Ammon's horn (tissue), 1 donor: ENCODE measurements around the gene ZNF217.
"Not testable (repeated sequence)": the region's sequence is repeated elsewhere in the genome, so short reads cannot be mapped to it uniquely, and the experiment has no call there.

Experiments
- DNase-seq: peaks from one replicate; pipeline ENCODE4 v3.0.0-alpha.2; 2016; ENCODE audit warnings: low spot score

The ZNF217 gene

DNA sequence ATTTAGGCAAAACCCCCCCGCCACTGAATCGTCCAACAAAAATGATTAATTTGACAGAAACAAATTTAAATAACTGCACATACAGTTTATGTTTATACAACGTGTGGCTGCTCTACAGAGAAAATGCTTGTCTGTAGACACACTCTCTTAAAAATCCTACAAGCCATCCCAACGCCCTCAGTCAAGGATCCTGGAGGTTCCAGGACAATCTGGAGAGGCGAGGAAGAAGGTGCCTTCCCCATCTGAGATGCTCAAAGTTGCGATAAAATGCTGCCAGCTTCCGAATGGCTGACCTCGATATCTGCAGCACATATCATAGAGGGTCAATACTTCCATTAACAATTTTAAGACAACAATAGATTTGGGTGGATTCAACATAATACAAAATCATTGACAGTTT is 25.3 kb downstream of the ZNF217 start:
- DNase-seq: no peak

DNA sequence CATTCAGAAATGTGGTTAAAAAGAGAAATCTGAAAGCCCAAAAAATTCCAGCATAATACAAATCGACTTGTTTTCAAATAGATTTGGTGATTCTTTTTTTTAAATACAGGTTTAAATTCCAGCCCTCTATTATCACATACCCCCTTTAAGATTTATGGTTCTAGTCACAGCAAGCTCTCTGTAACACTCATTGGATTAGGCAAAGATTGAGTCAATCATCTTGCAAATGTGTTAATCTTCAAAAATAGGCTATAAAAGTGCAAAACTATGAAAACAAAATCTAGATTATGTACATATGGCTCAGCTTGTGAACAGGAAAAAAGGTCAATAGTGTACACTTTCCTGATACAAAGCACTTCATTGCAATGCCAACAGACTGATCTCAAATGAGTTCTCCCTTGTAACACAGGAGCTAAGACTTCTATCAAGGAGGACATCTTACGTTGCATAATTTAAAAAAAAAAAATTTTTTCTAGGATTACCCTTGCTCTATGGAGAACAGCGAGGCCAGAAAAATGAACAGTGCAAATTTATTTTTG is 26.2 kb downstream of the ZNF217 start:
- DNase-seq: no peak

DNA sequence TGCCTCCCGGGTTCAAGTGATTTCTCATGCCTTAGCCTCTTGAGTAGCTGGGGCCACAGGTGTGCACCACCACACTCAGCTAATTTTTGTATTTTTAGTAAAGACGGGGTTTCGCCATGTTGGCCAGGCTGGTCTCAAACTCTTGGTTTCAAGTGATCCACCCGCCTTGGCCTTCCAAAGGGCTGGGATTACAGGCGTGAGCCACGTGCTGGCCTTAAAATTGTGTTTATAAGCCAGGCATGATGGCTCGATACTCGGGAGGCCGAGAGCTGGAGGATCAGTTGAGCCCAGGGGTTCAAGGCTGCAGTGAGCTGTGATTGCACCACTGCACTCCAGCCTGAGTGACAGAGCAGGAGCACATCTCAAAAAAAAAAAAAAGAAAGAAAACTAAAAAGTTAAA is 27.0 kb downstream of the ZNF217 start:
- DNase-seq: not testable (repeated sequence)

DNA sequence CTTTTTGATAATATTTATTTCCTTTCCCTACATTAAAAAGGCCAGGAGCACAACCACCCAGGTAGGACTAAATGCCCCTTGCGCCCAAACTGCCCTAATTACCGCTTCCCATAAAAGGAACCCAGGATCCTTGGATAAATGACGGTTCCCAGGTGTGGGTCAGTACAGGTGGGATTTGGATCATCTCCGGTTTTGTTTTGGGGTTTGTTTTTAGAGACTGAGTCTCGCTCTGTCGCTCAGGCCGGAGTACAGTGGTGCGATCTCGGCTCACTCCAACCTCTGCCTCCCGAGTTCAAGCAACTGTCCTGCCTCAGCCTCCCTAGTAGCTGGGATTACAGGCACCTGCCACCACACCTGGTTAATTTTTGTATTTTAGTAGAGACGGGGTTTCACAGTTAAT is 28.4 kb downstream of the ZNF217 start:
- DNase-seq: no peak

DNA sequence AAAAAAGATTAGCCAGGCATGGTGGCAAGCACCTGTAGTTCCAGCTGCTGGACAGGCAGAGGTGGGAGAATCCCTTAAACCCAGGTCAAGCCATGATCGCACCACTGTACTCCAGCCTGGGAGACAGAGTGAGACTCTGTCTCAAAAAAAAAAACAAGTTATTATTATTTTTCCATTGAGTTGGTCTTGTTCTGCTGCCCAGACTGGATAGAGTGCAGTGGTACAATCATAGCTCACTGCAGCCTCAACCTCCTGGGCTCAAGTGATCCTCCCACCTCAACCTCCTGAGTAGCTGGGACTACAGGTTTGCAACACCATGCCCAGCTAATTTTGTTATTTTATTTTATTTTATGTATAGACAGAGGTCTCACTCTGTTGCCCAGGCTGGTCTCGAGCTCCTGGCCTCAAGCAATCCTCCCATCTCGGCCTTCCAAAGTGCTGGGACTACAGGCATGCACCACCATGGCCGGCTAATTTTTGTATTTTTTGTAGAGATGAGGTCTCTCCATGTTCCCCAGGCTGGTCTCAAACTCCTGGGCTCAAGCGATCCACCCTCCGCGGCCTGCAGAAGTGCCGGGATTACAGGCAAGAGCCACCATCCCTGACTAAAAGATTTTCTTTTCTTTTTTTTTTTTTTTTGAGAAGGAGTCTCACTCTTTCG is 31.4 kb downstream of the ZNF217 start:
- DNase-seq: not testable (repeated sequence)

DNA sequence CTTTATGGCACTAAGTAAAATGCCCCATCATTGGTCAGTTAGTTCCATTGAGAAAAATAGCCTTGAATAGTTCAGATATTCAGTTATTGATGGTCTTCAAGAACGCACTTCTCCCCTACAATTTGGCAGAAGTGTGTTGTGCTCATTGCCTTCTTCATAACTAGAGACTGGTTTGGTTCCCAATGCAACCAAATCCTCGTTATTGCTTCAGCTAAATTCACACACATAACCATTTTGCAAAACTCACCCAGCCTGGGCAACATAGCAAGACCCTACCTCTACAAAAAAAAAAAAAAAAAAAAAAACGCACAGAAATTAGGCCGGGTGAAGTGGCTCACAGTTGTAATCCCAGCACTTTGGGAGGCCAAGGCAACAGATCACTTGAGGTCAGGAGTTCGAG is 32.1 kb downstream of the ZNF217 start:
- no peak for DNase-seq

DNA sequence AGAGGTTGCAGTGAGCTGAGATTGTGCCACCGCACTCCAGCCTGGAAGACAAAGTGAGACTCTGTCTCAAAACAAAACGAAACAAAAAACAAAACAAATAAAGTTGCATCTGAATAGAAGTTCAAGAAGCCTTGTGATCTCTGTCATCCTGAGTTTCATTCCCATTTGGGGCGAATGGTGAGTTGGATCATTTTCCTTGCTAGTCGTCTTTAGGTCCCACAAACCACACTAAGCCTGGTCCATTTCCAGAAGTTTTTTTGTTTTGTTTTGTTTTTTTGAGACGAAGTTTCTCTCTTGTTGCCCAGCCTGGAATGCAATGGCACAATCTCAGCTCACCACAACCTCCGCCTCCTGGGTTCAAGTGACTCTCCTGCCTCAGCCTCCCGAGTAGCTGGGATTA is 33.8 kb downstream of the ZNF217 start:
- no peak for DNase-seq

DNA sequence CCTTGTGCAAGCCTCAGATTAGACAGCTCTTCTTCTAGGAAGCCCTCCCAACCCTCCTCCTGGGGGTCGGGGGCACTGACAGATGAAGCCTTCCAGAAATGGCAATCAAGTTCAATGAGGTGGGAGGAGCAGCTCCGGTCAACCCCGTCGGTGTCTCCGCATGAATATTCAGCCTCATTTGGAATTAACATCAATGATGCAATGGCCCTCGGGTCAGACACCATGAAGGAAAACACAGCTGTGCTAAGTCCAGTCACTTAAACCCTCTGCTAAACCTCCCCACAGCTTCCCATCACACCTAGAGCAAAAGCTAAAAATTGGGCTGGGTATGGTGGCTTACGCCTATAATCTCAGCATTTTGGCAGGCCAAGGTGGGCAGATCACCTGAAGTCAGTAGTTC is 36.5 kb downstream of the ZNF217 start:
- no peak for DNase-seq

DNA sequence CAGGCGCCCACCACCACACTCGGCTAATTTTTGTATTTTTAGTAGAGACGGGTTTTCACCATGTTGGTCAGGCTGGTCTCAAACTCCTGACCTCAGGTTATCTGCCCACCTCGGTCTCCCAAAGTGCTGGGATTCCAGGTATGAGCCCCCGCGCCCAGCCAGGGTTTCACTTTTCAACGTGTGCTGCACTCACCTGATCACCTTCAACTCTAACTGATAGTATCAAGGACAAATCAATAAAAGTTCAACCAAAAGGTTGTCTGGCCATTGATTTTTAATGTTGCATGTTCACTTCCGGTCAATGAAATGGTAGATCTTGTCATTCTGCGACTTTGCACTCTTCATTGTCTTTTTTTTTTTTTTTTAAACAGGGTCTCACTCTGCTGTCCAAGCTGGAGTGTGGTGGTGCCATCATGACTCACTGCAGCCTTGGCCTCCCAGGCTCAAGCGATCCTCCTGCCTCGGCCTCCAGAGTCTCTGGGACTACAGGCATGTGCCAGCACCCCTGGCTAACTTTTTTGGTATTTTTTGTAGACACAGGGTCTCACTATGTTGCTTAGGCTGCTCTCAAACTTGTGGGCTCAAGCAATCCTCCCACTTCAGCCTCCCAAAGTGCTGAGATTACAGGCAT is 37.3 kb downstream of the ZNF217 start:
- DNase-seq: no peak

DNA sequence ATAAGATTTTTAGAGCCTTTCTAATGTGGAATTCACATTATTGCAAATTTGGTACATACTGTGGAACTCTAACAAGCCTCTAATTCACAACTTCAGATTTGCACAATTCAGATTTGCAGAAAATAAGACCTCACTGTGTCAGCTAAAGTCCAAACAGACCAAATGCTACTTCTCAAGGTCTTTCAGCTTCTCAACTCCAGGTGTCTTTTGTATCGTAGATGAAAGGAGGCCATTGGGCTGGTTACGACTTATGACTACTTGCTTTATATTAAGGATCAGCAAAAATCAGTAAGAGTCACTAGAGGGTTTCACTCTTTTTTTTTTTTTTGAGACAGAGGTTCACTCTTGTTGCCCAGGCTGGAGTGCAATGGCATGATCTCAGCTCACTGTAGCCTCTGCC is 37.8 kb downstream of the ZNF217 start:
- no peak for DNase-seq

DNA sequence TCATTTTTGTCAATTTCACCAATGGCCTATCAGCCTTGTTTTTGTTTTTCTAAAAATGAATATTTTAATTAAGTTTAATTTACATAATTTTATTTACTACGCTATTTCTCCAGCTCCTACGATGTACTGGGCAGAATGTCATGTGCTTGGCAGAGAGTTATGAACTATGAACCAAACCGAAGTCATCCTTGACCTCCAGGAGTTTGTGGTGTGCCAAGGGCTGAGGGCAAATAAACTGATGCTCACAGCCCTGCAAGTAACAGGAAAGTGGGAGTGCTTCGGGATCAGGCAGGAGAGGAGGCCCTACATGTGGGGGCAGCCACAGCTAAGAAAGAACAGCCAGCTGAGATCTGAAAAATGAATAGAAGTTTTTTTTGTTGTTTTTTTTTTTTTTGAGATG is 38.6 kb downstream of the ZNF217 start:
- no peak for DNase-seq

DNA sequence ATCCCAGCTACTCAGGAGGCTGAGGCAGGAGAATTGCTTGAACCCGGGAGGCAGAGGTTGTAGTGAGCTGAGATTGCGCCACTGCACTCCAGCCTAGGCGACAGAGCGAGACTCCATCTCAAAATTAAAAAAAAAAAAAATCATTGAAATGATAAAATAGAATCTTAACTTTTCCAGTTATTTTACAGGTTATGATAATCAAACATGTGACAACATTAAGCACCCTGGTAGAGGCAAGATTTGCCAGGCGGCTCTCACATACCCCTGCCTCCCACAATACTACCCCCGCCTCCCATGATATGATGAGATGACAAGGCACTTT is 41.1 kb downstream of the ZNF217 start:
- not testable (repeated sequence) for DNase-seq

DNA sequence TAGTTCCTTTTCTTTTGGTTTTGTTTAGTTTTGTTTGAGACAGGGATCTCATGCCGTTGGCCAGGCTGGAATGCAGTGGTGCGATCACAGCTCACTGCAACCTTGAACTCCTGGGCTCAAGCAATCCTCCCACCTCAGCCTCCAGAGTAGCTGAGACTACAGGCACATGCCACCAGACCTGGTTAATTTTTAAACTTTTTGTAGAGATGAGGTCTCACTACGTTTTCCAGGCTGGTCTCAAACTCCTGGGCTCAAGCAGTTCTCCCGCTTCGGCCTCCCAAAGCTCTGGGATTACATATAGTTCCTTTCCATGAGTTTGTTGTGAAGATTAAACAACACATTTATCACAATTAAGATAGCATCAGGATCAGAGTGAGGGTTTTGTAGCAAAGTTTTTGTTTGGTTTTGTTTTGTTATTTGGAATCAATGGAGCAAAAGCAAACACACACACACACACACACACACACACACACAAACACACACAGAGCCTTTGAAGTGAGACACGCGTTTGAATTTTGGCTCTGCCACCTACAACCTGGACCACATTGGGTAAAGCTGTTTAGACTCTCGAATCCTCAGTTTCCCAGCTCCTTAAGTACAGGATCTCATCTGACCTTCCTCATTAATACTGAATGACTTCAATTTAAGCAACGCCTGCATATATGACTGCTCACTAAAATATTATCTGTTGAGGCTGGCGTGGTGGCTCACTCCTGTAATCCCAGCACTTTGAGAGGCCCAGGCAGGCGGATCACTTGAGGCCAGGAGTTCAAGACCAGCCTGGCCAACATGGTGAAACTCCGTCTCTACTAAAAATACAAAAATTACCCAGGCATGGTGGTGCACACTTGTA is 41.7 kb downstream of the ZNF217 start:
- not testable (repeated sequence) for DNase-seq

DNA sequence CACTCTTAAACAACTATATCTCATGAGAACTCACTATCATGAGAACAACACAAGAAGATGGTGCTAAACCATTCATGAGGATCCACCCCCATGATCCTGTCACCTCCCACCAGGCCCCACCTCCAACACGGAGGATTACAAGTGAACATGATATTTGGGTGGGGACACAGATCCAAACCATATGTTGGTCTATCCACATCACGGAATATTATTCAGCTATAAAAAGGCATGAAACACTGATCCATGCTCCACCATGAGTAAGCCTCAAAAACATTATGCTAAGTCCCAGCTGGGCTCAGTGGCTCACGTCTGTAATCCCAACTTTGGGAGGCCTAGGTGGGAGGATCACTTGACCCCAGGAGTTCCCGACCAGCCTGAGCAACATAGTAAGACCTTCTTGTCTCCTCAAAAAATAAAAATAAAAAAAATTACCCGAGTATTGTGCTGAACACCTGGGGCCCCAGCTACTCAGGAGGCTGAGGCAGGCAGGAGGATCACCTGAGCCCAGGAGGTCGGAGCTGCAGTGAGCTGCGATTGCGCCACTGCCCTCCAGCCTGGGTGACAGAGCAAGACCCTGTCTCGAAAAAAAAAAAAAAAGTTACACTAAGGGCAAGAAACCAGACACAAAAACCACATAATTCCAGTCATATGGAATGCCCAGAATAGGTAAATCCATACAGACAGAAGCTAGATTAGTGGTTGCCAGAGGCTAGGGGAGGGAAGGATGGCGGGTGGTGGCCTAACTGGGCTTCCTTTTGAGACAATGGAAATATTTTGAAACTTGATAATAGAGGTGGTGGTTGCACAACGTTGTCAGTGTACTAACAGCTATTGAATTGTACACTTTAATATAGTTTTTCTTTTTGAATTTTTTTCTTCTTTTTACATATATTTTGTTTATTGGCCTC is 43.1 kb downstream of the ZNF217 start:
- DNase-seq: no peak

DNA sequence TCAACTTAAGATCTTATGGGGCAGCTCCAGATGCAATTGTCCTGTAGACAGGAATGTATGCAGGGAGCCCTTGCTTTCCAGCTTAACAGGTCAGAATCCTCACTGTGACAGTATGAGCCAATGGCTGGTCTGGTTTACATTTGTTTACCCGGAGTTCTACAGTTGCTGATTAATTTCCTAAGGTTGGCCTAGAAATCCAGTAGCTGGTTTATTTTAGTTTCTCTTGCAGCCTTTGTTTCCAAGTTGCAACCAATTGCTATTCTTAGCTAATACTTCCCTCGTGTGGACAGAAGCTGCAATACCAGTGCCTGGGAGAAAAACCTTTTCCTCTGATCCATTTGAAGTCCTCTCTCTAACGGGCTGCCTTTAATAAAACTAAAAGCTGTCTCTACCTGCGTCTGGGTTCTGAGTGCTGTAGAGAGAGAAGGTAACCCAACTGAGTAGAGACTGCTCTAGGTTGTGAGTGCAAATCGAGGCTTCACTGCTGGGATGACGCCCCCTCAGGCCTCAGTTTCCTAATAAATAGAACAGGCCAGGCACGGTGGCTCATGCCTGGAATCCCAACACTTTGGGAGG is 45.9 kb downstream of the ZNF217 start:
- peak; percentile 77 for DNase-seq

DNA sequence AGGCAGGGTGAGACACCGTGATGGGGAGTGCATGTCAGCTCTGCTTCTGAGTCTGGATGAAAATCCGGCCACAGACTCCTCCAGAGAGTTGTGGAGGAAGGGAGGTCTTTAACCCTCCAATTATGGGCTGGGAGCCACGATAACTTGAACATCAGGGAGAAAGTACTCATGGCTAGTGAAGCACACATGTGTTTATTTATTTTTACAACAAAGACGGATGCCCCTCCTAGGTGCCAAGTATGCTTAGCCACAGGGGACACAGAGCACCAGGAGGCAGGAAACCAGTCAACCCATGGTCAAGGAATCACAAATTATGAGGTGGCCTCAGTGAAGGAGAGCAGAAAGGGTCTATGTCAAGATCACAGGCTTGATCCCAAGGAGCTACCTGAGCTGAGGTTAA is 54.1 kb downstream of the ZNF217 start:
- DNase-seq: no peak

DNA sequence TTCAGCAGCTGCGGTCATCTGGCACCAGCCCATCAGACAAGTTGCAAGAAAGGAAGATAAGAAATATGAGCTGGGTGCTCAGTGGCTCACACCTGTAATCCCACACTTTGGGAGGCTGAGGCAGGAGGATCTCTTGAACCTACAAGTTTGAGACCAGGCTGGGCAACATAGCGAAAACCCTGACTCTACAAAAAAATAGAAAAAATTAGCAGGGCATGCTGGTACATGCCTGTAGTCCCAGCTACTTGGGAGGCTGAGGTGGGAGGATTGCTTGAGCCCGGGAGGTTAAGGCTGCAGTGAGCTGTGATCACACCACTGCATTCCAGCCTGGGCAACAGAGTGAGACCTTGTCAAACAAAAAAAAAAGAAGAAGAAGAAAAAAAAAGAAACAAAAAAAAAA is 57.3 kb downstream of the ZNF217 start:
- not testable (repeated sequence) for DNase-seq

DNA sequence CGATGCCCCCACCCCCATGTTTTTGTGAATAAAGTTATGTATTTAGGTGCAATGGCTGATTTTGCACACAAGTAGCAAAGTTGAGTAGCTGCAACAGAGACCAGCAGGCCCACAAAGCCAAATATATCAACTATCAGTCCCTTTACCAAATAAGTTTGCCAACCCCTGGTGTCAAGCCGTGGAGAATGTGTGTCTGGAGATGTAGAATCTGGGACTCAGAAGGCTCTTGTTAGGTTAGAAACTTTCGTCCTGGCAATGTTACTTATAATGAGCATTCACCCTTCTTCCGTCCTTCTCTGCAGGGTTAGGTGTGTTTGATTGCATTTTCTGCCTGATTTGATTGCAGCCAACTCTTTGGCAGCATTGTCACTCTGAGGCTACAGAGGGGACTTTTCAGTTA is 57.8 kb downstream of the ZNF217 start:
- no peak for DNase-seq

DNA sequence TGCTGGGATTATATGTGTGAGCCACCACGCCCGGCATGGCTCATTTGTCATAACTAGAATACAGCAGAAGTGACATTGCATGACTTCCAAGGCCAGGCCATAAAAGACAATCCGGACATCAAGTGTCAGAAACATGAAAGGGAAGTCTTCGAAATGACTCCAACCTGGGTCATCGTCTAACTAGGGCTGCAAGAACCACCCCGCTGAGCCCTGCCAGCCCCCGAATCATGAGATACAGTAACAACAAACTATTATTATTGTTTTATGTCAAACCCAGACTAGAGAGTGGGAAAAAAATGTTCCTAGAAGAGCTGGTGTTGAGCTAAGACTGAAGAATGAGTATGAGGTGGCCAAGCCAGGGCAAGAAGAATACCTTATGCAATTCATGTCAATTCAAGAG is 59.6 kb downstream of the ZNF217 start:
- DNase-seq: no peak

DNA sequence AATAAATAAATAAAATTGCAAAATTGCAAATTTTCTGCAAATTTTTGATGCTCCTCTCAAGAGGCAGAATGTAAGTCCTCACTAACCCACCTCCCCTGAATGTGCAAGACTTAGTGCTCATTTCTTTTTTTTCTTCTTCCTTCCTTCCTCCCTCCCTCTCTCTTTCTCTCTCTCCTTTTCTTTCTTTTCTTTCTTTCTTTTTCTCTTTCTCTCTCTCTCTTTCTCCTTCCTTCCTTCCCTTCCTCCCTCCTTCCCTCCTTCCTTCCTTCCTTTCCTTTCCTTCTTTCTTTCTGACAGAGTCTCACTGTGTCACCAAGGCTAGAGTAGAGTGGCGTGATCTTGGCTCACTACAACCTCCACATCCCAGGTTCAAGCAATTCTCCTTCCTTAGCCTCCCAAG is 60.1 kb downstream of the ZNF217 start:
- DNase-seq: no peak

DNA sequence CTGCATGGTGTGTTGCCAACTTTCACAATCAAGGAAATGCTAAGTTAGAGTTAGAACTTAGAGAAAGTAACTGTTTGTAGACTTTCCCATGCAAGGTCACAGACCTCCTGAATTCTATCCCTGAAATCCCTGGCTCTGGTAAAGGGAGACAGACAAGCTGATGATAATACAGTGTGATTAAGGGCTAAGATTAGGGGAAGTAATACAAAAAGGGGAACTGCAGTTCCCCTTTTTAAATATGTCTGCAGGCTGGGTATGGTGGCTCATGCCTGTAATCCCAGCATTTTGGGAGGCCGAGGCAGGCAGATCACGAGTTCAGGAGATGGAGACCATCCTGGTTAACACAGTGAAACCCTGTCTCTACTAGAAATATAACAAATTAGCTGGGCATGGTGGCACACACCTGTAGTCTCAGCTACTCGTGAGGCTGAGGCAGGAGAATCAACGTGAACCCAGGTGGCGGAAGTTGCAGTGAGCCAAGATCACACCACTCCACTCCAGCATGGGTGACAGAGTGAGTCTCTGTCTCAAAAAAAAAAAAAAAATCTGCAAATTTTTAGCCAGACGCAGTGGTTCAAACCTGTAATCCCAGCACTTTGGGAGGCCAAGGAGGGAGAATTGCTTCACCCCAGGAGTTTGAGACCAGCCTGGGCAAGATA is 60.9 kb downstream of the ZNF217 start:
- not testable (repeated sequence) for DNase-seq
